Activated CD4-positive, alpha-beta T cell treated with anti-CD3 and anti-CD28 coated beads for 1 hour (primary cell): ENCODE data around the gene SFSWAP.
"Not testable (repeated sequence)": the region's sequence is repeated elsewhere in the genome, so short reads cannot be mapped to it uniquely, and the experiment has no call there.

Experiments used
- DNase-seq: peaks from one replicate; pipeline ENCODE4 v3.0.0-alpha.2; 2020

The SFSWAP gene

DNA sequence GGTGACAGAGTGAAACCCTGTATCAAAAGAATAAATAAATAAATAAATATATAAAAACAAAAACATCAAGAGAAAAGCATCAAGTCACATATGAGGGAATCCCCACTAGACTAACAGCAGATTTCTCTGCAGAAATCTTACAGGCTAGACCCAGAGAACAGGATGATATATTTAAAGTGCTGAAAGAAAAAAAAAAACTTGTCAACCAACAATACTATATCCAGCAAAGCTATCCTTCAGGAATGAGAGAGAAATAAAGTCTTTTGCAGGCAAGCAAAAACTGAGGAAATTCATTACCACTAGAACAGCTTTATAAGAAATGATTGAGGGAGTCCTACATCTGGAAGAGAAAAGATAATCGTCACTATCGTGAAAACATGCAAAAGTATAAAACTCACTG is 6.4 kb upstream of the SFSWAP start:
- no peak for DNase-seq

DNA sequence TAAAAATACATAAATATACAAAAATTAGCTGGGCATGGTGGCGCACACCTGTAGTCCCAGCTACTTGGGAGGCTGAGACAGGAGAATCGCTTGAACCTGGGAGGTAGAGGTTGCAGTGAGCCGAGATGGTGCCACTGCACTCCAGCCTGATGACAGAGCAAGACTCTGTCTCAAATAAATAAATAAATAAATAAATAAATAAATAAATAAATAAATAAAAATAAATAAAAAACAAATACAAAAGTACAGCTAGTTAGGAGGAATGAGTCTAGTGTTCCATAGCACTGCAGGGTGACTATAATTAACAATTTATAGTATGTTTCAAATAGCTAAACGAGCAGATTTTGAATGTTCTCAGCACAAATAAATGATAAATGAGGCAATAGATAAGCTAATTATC is 4.2 kb upstream of the SFSWAP start:
- not testable (repeated sequence) for DNase-seq

DNA sequence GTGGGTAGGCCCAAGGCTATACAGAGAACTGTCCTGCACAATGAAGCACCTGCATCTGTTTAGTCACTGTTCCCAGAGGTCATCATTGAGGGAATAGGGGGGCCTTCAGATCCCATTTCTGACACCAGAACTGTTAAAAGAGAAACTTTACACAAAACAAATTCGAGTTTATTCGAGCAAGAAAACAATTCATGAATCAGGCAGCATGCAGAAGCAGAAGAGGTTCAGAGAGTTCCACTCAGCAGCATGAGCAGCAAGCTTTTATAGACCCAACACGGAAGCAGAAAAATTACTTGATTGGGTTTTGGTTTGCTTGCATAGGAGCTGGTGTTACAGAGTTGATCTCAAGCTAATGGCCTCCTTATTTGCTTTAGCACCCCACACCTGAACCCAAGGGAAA is 1.7 kb upstream of the SFSWAP start:
- DNase-seq = no peak

DNA sequence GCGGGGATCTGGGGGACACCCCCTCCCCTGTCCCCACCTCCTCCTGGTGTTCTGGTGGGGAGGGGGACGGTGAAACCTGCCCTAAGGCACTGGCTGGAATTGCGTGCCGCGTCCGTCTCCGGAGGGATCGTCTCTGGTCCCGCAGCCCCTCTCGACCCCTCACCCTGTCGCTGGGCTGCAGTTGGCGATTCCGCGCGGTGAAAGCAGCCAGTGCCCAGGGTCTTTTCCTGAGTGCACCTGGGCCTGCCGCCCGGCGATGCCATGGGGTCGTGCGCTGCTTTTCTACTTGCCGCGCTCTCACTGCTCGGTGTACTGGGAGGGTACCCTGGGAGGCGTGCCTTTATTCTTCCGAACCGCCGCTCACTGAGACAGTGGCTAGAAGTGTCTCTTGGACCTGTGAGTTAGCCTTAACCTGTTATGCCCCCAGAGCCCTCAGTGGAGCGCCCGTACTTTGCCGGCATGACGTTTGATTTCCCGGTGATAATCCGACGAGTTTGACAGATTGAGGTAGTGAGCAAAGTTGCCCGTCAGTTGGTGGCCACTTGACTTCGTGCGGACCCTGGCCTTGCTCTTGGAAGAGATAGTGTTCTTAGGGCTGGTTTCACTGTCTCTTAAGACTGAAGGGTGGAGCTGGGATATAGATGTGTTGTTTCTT is 788 bp downstream of the SFSWAP start:
- DNase-seq = no peak

DNA sequence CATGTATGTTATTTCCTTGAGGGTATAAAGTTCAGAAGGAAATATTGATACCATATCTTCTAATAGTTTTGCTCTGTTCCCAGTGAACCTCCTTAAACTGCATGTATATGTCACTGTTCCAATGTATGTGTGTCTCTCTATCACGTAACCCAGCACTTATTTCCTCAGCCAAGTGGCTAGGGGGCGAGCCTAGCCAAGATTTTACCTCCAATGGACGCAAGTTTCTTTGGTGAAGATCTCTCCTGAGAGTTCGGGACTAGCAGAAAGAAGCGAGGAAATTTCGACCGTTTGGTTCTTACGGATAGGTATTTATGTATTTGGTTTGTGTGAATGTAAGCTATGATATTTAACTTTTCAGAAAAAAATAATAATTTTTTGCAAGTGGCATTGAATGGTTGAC is 2.5 kb downstream of the SFSWAP start:
- DNase-seq = no peak

DNA sequence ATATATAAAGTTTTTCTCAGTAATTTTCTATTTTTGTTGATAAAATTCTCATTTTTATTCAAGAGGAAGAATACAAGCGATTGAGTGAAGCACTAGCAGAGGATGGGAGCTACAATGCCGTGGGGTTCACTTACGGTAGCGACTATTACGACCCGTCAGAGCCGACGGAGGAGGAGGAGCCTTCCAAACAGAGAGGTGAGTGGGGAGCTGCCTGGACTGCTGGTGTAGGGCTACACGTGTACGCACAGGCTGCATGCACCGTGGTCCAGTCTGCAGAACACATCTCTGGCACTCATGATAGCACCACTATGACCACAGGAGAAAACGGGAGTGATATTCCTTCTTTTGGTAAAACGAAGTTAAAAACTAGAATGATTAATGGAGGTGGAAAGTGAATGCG is 3.9 kb downstream of the SFSWAP start:
- no peak for DNase-seq

DNA sequence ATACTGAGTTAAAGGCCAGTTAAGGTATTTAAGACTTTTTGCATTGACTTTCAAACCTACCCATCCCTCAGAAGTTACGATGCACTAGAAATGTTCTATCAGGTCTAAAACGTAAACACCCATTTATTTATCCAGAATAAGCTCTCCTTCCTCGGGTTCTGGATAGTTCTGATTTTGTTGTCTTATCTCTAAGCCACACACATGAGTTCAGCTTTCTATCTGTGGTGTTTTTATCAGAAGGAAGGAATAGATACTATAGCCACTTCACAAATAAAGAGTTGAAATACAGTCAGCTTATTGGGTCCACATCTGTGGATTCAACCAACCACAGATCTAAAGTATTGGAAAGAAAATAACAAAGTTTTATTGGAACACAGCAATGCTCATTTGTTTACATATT is 5.4 kb downstream of the SFSWAP start:
- no peak for DNase-seq

DNA sequence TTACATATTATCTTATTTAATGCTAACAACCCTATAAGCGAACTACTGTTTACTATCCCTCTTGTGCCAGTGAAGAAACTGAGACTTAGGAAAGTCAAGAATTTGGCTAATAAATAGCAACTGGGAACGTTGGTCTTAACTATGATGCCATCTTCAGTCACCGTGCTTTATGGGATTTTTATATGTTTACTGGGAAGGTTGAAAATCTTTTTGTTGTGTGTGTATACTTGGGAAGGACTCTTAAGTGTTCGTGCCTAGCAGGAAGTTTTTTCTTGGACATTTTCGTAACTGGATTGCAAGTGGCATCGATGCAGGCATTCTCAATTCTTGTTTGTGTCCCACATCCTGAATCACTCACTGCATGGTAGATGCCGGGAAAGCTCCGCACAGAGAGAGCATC is 9.4 kb downstream of the SFSWAP start:
- DNase-seq = no peak

DNA sequence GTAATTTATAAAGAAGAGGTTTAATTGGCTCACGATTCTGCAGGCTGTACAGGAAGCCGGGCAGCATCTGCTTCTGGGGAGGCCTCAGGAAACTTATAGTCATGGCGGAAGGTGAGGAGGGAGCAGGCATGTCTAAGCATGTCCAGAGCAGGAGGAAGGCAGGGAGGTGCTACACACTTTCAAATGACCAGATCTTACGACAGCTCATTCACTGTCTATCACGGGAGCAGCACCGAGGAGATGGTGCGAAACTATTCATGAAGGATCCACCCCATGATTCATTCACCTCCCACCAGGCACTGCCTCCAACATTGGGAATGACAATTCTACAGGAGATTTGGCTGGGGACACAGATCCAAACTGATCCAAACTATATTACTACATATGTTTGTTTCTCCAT is 10.0 kb downstream of the SFSWAP start:
- DNase-seq = no peak

DNA sequence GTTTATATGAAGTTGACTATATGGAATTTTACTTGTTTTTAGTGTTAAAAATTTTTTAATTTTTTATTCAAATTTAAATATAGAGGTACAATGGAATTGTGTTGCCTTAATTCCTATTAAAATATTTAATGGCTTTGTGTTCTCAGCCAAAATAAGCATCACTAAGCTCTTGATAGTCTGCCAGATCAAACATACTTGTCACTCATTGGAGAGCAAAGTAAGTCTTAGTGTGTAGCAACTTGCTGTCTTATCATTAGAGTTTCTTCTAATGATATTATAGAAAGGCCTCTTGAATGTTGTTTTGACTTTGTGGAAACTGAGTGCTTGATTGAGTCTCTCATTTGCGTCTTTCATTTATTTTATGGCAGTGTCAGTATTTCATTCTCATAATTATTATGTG is 10.7 kb downstream of the SFSWAP start:
- DNase-seq = no peak

DNA sequence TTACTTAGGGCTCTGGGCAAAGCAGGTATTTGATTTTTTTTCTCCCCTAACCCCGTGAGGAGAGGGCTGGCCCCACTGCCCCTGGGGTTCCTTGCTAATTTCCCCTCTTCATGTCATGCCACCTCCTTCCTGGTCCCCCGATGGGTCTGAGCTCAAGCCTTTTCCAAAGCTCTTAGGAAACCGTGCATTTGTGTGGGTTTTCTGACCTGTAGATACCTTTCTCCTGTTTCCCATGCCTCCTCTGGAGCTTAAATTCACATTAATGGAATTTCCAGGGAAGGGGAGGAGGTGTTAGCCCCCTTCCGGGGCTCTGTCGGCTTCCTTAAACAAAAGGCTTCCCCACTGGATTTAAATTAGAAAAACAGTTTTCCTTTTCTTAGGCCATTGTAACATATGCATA is 12.6 kb downstream of the SFSWAP start:
- DNase-seq = no peak

DNA sequence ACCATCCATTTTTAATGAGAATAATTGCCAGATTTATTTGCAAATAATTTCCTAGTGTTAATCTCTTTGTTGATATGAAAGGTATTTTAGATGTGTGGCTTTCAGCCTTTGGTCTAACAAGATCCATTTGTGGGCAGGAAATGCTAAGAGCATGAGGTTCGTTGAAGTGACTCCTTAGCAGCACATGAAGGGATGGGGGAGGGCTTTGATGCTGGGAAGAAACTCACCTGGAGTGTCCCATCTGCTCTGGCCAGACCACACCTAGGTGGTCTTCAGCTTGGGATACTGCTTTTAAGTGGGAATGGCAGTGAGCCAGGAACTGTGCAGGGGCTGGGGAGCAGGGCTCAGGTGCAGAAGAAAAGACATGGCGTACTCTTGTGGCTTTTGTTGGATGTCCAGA is 13.6 kb downstream of the SFSWAP start:
- DNase-seq = no peak

DNA sequence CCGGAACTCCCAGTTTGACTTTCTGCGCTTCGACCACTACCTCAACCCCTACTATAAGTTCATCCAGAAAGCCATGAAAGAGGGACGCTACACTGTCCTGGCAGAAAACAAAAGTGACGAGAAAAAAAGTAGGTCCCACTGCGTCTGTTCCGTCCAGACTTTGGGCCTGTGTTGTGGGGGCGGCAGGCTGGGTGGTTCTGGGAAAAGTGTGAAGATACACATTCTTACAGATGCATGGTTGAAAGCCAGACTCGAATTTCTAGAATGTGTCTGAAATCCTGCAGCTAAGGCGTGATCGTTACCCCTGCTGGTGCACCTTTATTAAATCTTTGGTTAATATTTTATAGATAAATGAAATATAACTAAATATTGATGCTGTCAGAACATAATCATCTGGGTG is 14.6 kb downstream of the SFSWAP start:
- DNase-seq = no peak

DNA sequence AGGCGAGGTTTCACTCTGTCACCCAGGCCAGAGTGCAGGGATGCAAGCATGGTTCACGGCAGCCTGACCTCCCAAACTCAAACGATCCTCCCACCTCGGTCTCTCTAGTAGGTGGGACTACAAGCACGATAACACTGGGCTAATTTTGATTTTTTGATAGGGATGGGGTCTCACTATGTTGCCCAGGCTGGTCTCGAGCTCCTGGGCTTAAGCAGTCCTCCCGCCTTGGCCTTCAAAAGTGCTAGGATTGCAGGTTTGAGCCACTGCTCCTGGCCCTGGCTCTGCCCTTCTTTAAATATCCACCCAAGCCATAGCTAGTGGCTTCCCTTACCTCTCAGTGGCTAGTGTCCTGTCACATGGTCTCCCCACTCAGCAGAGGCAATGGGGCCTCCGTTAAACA is 17.8 kb downstream of the SFSWAP start:
- no peak for DNase-seq

DNA sequence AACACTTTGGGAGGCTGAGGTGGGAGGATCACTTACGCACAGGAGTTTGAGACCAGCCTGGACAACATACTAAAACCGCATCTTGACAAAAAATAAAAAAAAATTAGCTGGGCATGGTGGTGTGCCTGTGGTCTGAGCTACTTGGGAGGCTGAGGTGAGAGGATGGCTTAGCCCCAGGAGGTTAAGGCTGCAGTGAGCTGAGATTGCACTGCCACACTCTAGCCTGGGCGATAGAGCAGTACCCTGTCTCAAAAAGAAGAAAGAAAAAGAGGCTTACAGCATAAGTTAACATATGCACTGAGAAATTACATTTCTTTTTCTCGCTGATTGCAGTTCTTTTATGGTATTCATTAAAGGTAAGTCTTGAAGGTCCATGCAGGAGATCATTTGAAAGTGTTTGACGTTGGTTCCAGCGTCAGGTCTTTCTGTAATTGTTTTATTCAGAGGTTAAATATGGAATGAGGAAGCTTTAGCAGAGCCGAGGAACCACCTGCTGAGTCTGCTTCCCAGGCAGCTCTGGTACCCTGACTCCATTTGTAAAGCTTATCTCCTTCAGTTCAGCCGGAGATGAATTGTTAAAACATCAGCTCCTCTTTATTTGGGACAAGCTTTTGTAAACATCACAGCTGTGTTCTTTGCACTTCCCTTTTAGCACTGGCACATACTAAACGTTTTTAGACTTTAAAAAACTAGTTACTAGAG is 18.5 kb downstream of the SFSWAP start:
- no peak for DNase-seq

DNA sequence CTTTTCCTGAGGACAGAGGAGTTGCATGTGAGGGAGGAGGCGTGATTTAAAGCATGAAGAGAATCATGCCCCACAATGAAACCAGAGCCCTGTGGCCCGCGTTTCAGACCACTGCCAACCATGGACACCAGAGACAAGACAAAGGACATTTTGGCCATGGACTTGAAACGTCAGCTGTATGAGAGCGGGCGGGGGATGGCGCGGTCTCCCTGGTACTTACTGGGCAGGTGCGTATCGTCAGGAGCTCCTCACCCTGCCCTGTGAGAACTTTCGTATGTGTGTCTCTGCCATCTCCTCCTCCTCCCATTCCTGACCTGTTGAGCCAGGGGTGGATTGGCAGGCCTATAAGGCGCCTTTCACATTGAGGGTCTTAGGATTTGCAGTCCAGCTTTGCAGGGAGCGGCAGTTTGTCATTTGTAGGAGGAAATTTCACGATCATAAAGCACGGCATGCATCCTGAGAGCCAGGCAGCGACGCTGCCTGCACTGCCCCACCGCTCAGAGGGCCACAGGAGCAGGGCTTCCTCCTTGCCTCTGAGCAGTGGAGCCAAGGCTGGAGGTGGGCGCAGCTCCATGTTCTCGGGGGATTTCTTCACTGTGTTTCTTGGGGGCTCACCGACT is 22.2 kb downstream of the SFSWAP start:
- no peak for DNase-seq

DNA sequence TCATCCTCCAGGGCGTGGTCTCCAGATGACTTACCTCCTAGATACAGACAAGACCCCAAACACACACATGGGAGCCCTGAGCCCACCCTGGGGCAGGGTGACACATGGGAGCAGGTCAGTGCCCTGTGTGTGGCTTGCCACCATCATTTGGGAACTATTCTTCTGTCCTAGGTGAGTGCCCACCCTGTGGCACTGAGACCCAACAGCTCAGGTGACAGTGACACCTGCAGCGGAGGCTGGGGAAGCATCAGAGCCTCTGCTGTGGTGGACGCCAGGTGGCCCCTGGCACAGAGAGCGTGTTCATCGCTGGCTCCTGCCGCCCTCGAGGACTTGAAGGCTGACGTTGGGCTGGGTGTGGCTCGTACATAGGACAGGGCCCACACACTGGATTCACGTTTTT is 23.0 kb downstream of the SFSWAP start:
- no peak for DNase-seq

DNA sequence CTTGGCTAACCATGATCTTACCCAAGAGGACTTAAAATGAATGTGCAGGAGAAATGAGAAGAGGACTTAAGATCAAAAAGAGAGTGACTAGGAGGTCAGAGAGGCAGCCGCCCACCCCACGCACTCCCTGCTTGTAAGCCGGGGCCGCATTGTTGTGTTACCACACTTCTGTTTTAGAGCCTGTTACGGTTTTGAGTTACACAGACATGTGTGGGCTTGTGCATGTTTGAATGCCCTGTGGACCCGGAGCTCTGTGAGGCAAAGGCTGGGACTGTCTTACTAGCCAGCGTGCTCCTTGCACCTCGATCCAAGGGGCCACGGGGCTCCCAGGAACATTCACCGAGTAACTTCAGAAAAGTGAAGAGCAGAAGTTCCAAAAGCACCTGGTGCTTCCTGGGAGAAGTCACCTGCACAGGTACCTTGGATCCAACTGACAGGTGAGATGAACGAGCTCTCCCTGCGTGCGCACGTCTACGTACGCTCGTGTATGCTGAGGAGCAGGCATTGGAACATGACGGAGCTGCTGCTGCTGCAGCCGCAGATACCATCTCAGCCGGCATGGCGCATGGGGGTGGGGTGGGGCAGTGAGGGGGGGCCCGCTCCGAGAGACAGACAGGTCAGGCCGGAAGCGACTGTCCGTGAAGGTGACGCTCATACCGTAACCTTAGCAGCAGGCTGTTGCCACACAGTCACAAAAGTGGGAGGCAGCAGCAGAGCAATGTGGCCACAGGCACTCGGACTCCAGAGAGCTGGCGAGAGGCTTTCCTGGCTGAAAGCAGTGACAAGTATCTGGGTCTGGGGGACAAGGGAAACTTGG is 23.7 kb downstream of the SFSWAP start:
- DNase-seq = no peak

DNA sequence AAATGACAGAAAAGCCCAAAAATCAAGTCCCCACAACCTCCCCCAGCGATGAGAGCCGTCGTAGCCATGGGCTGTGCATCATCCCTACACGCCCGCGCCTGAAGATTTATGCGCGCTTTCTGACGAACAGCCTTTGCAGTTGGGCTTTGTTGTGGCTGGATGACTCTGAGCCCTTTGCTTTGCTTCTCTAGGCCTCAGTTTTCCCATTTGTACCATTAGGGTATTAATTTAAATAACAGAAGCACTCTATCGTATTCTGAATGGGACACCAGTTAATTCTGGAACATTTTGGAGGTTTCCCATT is 24.2 kb downstream of the SFSWAP start:
- DNase-seq = no peak

DNA sequence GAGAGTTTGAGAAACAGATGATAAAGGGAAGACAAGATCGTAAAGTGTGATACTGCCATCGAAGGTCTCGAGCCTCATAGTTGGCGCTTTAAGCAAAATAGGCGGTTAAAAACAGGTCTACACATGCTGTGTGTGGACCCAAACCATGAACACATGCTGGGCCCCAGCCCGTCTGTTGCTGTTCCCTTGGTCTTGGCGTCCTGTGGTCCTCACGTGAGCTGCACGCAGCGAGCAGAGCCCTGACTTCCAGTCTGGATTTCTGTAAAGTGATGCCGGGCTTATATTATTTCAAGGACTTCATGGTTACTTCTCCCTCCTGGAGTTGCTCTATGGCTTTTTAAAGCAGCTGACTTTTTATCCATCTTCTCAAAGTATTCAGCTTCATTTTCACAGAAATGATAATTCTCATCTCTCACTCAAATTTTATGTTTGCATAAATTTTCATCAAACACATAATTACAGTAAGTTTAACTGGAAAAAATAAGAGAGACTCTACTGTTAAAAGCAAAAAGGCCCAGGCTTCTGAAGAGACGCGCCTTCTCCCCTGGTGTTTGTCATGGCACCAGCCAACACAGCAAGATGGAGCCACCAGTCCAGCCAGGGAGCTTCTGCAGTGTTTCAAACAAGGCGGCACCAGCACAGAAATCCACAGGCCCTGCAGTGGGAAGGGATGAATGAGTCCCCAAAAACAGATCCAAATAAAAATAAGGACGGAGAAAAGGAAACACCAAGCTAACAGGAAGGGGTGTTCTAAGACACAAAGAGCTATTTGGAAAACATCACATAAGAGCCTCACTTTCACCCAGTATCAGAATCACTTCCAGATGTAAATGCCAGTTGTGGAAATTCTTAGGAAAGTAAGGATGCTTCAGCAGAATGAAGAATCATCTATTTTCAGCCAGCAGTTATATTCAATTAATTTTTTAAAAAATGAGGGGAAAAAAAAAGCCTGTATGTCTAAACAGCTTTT is 24.9 kb downstream of the SFSWAP start:
- DNase-seq = no peak

DNA sequence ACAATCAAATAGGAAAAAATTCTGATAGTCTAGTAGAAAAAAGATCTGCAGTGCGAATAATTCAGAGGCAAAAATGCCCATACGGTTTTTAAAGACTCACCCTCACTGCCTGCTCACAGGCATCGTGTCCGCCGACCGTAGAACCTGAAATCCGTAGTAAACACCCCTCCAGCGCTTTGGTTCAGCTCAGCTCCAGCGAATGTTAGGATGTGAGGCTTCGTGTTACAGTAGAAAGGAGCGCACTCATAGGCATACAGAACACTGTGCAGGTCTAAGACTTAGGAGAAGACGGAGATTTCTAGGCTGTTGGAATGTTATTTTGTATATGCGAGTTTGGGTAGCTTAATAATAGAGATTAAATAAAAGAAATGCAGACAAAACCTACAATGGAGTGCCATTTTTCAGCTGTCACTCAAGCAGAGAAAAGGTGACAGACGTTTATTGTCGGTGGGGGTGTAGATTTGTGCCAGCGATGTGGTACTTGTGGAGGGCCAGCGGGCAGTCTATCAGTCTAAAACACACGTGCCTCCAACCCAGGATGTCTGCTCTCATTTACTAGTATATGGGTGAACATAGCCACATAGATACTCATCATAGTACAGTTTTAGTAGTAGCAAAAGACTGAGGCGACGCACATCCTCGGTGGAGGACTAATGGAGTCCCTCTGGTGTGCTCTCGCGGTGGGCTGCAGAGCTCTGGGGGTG is 25.7 kb downstream of the SFSWAP start:
- no peak for DNase-seq
